Skin epidermis (tissue), 12 donors: ENCODE data around the gene CPED1.
A peak's percentile ranks its signal among the peaks of the same experiment; 100 is the strongest.
"Not testable (repeated sequence)": the region's sequence is repeated elsewhere in the genome, so short reads cannot be mapped to it uniquely, and the experiment has no call there.

Experiments
- H3K27ac ChIP-seq, 21 experiments: fragments of 200-600 bp; sonication (generic) in 11 of 21; one replicate each; pipeline ENCODE4 v1.5.0; 2020; ENCODE audit warnings: mild to moderate bottlenecking in 3 of 21, inconsistent platforms in 2 of 21, moderate library complexity in 2 of 21
- H3K4me3 ChIP-seq, 7 experiments: fragments of 200-600 bp; sonication (generic) in 2 of 7; one replicate each; pipeline ENCODE4 v1.5.0; 2020; ENCODE audit warnings: inconsistent platforms in 2 of 7, mild to moderate bottlenecking in 2 of 7, moderate library complexity in 1 of 7

CPED1 gene

DNA sequence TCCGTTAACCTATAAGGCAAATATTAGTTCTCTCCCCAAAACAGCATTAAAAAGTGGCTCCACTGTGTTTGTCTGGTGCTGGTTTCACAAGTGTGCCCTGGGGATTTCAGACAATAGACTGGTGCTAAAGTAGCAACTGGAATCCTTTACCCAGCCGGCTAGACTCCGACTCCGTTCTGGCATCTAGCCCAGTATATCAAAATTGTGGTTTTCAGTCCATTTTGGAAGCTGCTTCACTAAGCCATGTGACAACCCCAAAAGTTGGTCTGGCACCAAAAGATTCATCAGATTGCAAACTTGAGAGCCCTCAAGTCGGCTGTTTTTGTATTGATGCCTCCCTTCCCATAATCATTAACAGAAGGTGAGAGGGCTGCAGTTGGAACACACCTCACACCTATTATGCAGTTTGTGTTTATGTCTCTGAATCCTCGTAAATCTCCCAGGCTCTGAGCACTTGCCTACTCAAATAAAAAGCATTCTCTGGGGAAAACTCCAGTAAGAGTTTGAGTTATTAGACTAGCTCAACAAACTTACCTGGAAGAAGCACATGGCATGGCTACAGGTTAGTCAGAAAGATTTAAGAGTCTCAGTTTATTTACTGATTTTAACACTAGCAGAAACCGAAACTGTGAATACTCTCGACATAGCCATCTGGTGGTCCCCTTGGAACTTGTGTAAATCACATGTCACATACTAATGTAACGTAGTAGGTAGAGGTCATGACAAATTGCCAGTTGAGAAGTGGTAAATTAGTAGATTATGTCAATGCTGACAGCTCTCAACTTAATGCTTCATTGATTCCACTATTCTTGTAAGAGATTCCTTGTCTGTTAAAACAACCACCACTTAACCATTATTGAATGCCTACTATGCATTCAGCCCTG is 325.5 kb downstream of the CPED1 start:
- H3K4me3 ChIP-seq, result no peak overlapping the region
- H3K27ac ChIP-seq, result peak overlapping the region in 13 of 21 experiments; percentile 23 to 77 (median 57)

DNA sequence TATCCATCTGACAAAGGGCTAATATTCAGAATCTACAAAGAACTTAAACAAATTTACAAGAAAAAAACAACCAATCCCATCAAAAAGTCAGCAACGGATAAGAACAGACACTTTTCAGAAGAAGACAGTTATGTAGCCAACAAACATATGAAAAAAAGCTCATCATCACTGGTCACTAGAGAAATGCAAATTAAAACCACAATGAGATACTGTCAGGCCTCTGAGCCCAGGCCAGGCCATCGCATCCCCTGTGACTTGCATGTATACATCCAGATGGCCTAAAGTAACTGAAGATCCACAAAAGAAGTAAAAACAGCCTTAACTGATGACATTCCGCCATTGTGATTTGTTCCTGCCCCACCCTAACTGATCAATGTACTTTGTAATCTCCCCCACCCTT is 326.7 kb downstream of the CPED1 start:
- not testable (repeated sequence) for H3K27ac ChIP-seq, H3K4me3 ChIP-seq

DNA sequence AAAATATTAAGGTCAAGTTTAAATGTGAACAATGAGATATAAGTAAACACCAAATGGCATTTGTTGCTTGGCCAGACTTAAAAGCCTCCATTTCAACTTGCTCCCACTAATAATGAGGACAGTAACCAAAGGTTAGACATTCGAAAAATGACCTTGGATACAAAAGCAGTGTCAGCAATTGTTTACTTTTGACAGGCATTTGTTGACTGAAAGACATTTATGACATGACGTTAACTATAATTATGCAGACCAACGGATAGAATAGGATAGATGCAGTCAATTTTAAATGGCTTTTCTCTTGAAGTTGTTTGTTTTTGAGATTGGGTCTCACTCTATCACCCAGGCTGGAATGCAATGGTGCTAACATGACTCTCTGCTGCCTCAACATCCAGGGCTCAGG is 333.9 kb downstream of the CPED1 start:
- Histone ChIP-seq H3K4me3 (no peak overlapping the region), H3K27ac (no peak overlapping the region)

DNA sequence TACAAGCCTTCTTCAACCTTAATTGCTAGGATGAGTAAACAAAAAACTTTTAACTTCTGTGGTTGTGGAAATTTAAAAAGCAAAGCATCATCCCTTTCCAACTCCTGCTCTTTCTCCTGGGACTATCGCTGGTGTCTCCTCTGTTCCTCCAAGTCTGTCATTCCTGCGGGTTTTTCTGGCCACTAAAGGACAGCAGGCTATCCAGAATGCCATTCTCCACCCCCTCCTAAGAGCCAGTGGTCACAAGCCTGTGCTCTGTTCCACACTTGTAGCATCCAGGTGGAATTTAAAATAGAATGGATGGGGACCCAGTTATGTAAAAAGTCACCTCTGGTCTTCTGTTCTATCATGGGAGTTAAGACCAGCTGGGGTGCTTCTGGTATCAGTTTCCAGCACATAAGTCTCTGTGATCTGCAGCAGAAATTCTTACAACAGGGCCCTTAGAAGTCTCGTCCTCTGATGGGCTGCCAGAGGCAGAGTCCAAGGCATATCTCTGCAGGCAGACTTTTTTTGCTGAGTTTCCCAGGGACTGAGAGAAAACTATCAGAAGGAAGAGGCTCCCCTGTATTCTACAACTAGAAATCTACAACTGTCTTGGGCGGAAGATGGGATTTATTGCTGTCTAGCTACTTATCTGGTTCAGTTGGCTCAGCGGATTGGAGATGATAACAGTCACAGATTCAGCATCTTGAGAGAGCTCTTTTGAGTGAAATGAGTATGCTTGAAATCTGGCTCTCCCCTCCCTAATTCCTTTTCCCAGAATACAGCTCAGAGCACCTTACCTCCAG is 335.2 kb downstream of the CPED1 start:
- no peak overlapping the region for H3K27ac ChIP-seq
- H3K4me3 ChIP-seq, result no peak overlapping the region

DNA sequence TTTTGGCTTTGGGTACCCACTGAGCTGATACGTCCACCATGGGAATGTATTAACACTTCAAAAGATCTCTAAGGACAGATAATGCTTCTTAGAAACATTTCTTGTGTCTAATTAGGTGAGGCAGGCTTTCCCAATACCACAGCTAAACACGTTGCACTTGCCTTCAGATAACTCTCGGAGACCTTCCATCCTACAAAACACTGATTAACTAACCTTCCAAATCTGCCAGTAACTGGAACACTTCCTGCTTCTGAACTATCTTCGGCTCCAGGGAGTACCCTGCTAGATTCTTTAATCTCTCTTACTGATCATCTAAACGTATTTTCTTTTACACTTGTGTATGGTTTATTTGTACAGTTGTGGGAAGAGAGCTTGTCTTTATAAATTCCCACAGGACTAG is 339.2 kb downstream of the CPED1 start:
- H3K27ac ChIP-seq, result no peak overlapping the region
- H3K4me3 ChIP-seq, result no peak overlapping the region

DNA sequence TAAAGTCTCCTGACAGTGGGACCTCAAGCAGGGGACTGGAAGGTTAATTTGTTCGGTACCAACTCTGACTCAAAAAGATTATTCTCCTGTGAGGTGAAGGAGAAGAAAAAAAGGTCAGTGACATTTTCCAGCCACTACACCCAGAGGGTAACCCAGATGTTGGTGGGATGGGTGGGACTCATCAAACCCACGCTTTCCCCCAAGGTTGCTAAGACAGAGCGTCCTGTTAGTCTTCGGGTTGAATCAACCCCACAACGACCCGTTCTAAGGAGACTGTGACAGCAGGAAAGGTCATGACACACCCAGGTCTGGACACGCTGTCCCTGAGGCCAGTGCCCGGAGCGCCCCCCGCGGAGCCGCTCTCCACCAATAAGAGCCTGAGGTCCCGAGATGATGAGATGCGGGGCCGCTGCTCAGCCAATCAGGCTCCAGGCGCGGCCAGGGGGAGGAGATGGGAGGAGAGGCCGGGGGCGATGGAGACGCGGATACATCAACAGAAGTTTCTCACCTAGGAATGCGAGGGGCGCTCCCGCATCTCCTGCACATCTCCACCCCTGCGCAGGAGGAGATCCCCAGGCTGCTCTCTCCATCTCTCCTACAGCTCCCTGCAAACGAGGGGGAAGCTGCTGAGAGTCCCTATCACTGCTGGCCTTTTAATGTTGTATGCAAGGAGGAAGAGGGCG is 340.1 kb downstream of the CPED1 start, which contains the start of gene WNT16:
Gene WNT16 (plus strand): TSS at position 493 of the 683 bp plus-strand sequence. CDS start 293 bp downstream, outside the sequence.
- peak within 1 kb of the TSS; percentile 9 to 49 (median 33) for H3K4me3 ChIP-seq

DNA sequence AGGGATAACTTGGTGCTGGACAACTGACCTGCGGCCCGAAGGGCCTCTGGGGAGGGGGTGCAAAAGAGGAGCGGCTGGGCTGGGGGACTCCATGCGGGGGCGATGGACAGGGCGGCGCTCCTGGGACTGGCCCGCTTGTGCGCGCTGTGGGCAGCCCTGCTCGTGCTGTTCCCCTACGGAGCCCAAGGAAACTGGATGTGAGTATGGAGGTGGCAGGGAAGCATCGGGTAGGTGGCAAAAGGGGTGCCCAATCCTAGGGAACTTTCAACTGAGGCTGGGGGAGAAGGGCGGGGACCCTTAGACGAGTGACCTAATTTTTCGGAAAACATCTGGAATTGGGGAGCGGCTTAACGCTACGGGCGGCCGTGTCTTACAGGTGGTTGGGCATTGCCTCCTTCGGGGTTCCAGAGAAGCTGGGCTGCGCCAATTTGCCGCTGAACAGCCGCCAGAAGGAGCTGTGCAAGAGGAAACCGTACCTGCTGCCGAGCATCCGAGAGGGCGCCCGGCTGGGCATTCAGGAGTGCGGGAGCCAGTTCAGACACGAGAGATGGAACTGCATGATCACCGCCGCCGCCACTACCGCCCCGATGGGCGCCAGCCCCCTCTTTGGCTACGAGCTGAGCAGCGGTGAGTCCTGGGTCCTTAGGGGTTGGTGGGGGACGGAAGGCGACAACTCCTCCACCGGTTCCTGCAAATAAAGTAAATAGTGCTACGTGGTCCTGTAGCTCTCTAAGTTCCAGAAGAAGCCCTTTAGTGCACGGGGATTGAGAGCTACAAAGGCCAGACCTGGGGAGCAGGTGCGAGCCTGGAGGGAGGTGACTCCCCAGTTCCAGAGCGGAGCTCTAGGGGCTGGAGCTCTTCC is 340.9 kb downstream of the CPED1 start:
- H3K27ac ChIP-seq, result peak overlapping the region in 9 of 21 experiments; percentile 5 to 69 (median 49)
- H3K4me3 ChIP-seq, result peak overlapping the region; percentile 9 to 49 (median 33)

More for the DNA sequence above, 340.1 kb downstream of the CPED1 start, which contains the start of gene WNT16:
- H3K27ac ChIP-seq, result peak within 1 kb of the TSS in 9 of 21 experiments; percentile 5 to 69 (median 49)

DNA sequence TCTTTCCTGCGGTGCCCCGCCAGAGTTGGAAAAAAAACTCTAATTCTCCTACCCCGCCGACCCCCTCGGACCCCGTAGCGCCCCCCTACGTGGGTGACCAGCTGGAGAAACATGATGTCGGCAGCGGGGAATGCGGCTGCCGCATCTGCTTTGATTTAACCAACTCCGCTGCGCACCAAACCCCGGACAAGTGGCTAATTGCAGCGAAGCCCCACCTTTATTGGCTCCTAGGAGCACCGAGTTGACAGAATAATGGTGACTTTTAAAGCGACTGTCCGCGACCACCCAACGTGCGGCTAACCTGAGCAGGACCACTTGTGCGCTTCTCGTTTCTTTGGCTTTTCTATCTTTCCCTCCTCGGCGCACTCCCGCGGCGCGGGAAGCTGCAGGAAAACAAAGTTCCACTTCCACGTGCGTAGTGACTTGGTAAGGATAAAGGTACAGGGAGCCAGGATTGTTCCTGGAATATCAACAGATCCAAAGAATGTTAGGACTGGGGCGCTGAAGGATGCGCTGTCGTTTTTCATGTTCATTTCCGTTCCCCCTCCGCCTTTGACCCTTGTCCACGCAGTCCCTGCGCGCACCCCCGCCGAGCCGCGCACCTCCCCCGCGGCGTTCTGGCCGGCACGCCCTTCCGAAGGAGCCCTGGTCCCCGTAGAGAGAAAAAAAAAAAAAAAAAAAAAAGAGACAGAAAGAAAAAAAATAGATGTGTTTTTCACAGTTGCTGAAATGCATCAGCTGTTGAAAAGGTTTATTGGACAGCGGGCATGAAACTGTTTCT is 341.7 kb downstream of the CPED1 start:
- peak overlapping the region in 9 of 21 experiments; percentile 5 to 69 (median 49) for H3K27ac ChIP-seq
- peak overlapping the region; percentile 9 to 49 (median 33) for H3K4me3 ChIP-seq

DNA sequence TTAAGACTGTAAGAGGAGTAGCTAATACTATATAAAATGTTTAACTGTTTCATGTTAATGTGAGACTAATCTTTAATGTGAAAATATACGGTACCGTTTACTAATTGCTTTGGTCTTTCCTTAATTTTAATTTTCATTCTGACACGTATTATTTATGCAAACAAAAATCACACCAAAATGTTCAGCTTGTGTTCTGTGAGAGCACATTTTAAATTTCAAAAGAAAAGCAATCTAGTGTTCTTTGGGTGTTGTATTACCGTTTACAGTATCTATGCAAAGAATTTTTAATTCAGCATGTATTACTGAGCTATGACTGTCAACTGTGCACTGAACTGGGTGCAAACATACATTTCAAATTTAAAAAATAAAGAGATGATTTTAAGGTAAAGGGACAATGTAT is 342.5 kb downstream of the CPED1 start:
- peak overlapping the region in 4 of 7 experiments; percentile 7 to 49 (median 30) for H3K4me3 ChIP-seq
- H3K27ac ChIP-seq, result no peak overlapping the region

DNA sequence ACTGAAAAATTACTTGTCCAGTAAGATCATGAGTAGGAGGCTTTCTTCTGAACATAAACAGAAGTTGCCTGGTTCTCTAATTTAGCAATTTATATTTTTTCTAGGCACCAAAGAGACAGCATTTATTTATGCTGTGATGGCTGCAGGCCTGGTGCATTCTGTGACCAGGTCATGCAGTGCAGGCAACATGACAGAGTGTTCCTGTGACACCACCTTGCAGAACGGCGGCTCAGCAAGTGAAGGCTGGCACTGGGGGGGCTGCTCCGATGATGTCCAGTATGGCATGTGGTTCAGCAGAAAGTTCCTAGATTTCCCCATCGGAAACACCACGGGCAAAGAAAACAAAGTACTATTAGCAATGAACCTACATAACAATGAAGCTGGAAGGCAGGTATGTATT is 343.1 kb downstream of the CPED1 start:
- Histone ChIP-seq H3K27ac (no peak overlapping the region), H3K4me3 (peak overlapping the region in 3 of 7 experiments; percentile 7 to 49 (median 30))

DNA sequence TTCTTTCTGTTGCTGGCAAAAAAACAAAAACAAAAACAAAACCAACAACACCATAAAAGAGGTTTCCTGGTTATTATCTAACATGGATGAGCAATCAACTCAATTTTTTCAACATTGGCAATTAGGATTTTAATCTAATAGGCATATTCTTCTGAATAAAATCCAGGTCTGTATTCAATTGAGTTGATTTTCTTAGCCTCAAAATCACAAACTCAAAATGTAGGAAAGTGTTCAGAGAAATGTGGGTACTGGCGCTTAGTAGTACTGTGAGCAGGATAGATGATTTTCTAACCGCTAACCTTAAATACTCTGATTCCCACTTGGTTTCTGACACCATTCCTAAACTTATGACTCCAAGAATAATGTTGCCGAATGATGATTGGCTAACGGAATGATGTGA is 345.9 kb downstream of the CPED1 start:
- Histone ChIP-seq H3K4me3 (no peak overlapping the region), H3K27ac (no peak overlapping the region)

DNA sequence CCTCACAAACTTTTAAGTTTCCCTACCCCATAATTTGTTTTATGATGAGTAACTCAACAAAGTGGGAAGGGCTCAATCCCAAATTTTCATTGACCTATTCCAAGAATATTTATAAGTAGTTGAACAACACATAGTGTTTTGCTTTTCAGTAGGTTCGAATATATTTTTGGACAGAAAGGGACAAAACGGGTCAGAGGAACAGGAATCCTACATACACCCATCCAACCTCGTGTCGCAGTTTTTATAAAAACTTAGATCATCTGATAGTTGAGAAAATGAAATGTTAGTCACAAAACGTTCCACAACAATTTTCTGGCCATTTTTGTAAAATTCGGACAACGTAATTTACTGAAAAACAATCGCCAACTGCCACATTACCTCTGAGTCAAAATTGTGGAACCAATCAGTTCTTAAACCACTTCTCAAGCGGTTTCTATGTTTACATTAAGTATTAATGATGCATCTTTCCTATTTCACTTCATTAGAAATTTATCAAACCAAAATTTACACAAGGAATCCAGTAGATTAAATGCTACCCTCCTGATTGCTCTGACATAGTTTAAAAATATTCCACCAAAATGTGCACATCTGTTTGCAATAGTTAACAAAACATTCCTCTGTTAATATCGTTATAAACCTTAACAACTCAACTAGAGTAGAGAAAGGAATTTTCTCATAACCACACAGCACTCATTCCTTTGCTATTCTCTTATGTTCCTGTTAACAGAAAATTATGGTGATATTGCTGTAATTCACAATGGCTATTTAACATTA is 346.6 kb downstream of the CPED1 start:
- no peak overlapping the region for H3K27ac ChIP-seq
- no peak overlapping the region for H3K4me3 ChIP-seq

DNA sequence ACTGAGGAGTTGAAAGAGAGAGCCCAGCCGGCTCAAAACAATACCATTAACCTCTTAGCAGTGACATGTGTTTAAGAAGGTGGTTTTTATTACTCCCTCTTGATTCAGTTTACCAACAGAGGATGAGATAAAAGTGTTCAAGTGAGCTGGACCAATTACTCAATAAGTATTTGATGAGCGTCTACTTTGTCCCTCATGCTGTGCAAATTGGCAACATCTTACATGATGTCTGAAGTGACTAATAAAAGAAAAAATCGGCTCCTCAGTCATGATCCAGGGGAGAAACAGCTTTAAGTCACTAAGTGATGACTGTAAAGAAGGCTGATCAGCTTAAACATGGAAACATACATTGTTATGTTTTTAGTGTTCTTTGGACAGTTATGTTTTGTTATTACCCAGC is 348.1 kb downstream of the CPED1 start:
- H3K27ac ChIP-seq, result no peak overlapping the region
- H3K4me3 ChIP-seq, result no peak overlapping the region

DNA sequence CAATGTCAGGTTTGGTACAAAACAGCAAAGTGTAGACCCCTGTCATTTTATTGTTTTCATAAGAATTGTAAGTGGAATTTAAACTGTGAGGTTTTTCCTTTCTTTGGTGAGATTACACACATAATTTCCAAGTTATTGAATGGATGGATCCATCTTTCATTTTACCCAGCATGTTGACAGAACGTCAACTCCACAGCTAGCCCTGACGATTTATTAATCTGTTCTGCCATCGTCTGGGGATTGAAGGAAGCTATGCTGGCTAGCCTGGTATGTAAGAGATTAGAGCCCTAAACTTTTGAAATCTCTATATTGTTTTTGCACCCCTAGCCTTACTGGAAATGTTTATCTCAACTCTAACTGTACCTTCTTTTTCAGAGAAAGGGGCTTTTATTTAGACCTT is 348.9 kb downstream of the CPED1 start:
- H3K27ac ChIP-seq, result no peak overlapping the region
- no peak overlapping the region for H3K4me3 ChIP-seq

DNA sequence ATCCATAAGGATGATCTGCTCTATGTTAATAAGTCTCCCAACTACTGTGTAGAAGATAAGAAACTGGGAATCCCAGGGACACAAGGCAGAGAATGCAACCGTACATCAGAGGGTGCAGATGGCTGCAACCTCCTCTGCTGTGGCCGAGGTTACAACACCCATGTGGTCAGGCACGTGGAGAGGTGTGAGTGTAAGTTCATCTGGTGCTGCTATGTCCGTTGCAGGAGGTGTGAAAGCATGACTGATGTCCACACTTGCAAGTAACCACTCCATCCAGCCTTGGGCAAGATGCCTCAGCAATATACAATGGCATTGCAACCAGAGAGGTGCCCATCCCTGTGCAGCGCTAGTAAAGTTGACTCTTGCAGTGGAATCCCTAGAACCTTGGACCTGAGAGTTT is 350.6 kb downstream of the CPED1 start:
- Histone ChIP-seq H3K4me3 (no peak overlapping the region), H3K27ac (no peak overlapping the region)

DNA sequence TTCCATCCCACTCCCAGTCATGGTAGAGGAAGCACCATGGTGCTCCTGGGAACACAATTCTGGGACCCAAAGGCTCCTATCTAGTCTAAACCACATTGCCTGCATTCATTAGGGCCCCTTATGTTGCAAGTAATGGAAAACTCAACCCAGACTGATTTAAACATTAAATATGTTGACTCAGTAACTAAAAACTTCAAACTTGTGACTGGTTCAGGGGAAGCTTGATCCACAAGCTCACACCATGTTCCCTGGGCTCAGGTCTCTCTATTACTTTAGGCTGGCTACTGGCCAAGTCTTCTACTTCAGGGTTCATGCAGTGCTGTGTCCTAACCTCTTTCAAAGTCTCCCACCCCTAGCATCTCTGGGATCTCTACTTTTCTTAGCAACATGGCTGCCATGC is 353.4 kb downstream of the CPED1 start:
- Histone ChIP-seq H3K4me3 (no peak overlapping the region), H3K27ac (no peak overlapping the region)

DNA sequence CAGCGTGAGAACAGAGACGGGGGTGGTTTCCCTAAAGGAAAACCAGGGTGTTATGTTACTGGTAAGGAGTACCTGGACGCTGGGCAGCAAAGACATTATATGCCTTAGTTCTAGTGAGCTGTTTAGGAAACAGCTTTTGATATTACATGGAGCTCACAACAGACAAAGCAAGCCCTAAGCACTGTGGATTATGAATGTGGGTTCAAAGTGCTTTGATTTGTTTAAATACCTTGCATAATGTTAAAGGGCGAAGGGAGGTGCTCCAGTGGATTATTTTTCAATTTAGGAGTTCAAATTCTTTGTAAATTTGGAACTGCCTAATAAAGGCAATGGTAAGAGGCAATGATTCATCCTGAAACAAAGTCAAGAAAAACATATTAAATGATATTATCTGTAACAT is 354.1 kb downstream of the CPED1 start:
- H3K27ac ChIP-seq, result no peak overlapping the region

DNA sequence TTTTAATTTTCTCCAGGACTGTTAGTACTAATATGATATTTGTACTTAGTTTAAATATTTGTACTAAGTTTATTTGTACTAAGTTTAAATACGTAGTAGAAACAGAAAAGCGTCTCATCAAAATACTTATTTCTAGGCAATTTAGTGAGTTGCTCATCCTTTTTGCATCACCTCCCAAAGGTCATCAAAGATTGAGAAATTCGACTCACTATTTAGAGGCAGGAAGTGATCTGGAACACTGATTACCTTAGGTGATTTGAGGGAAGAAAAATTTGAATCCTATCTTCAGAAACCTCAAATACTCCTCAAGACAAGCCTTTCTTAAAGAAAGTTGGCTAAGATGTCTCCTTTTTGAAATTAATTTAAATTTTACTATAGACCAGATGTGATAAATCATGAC is 354.8 kb downstream of the CPED1 start:
- Histone ChIP-seq H3K27ac (no peak overlapping the region), H3K4me3 (no peak overlapping the region)

More for the DNA sequence above, 354.1 kb downstream of the CPED1 start:
- no peak overlapping the region for H3K4me3 ChIP-seq
